Mesenchymal stem cell (in vitro differentiated cells and primary cell): ENCODE measurements around the gene CXCL6.
A peak's percentile ranks its signal among the peaks of the same experiment; 100 is the strongest.

Experiments
- DNase-seq: peaks from one replicate; pipeline ENCODE4 v3.0.0-alpha.2; 2013
- H2AFZ ChIP-seq: one replicate; pipeline ENCODE4 v1.6.1; 2013; ENCODE audit warnings: low read depth, mild to moderate bottlenecking, control low read depth, inconsistent platforms, low read length, moderate library complexity
- H2AK5ac ChIP-seq: 2 replicates; pipeline ENCODE4 v1.6.1; 2013; ENCODE audit warnings: low read length, moderate library complexity, mild to moderate bottlenecking, inconsistent platforms; ENCODE audit not compliant: severe bottlenecking
- H2BK120ac ChIP-seq: one replicate; pipeline ENCODE4 v1.6.1; 2013; ENCODE audit warnings: low read depth, mild to moderate bottlenecking, inconsistent platforms, low read length, moderate library complexity
- H2BK12ac ChIP-seq, 2 experiments: one replicate each; pipeline ENCODE4 v1.6.1; 2013; ENCODE audit warnings: inconsistent platforms in 2 of 2, low read length in 2 of 2, mild to moderate bottlenecking in 2 of 2, moderate library complexity in 2 of 2, control low read depth in 1 of 2
- H2BK15ac ChIP-seq: one replicate; pipeline ENCODE4 v1.6.1; 2013; ENCODE audit warnings: mild to moderate bottlenecking, low read depth, inconsistent platforms; ENCODE audit not compliant: poor library complexity, severe bottlenecking
- H2BK5ac ChIP-seq: 2 replicates; pipeline ENCODE4 v1.6.1; 2013; ENCODE audit warnings: low read depth, mild to moderate bottlenecking, low read length, control low read depth, inconsistent platforms; ENCODE audit not compliant: poor library complexity, severe bottlenecking
- H3K14ac ChIP-seq, 2 experiments: one replicate each; pipeline ENCODE4 v1.6.1; 2013; ENCODE audit warnings: inconsistent platforms in 2 of 2, low read length in 2 of 2, control low read depth in 1 of 2, mild to moderate bottlenecking in 1 of 2, moderate library complexity in 1 of 2
- H3K18ac ChIP-seq, 2 experiments: one replicate each; pipeline ENCODE4 v1.6.1; 2013; ENCODE audit warnings: inconsistent platforms in 2 of 2, low read length in 2 of 2, control low read depth in 1 of 2, low read depth in 1 of 2, mild to moderate bottlenecking in 1 of 2
- H3K23ac ChIP-seq, 2 experiments: one replicate each; pipeline ENCODE4 v1.6.1; 2013; ENCODE audit warnings: inconsistent platforms in 2 of 2, low read length in 2 of 2, mild to moderate bottlenecking in 2 of 2, moderate library complexity in 2 of 2, control low read depth in 1 of 2
- H3K27ac ChIP-seq: 2 replicates; pipeline ENCODE4 v1.5.1; 2013; ENCODE audit warnings: mild to moderate bottlenecking, moderate library complexity, low read length, control low read depth, inconsistent platforms; ENCODE audit not compliant: poor library complexity, severe bottlenecking
- H3K27me3 ChIP-seq, 2 experiments: 2 replicates each; pipeline versions ENCODE4 v1.6.1 to v1.7.0; 2013; ENCODE audit warnings: low read length in 2 of 2, mild to moderate bottlenecking in 2 of 2, moderate library complexity in 2 of 2, control low read depth in 1 of 2, inconsistent platforms in 1 of 2; ENCODE audit not compliant: control insufficient read depth in 1 of 2, insufficient read depth in 1 of 2
- H3K36me3 ChIP-seq, 2 experiments: 2 replicates each; pipeline versions ENCODE4 v1.6.1 to v1.7.0; 2013; ENCODE audit warnings: low read length in 2 of 2, control low read depth in 1 of 2, inconsistent platforms in 1 of 2, low read depth in 1 of 2, mild to moderate bottlenecking in 1 of 2; ENCODE audit not compliant: insufficient read depth in 2 of 2, control insufficient read depth in 1 of 2
- H3K4ac ChIP-seq, 2 experiments: one replicate each; pipeline ENCODE4 v1.6.1; 2013; ENCODE audit warnings: inconsistent platforms in 2 of 2, low read length in 2 of 2, mild to moderate bottlenecking in 2 of 2, moderate library complexity in 2 of 2, control low read depth in 1 of 2, low read depth in 1 of 2
- H3K4me1 ChIP-seq: 2 replicates; pipeline ENCODE4 v1.6.1; 2013; ENCODE audit warnings: low read depth, low read length, control low read depth; ENCODE audit not compliant: control insufficient read depth, insufficient read depth
- H3K4me2 ChIP-seq: 2 replicates; pipeline ENCODE4 v1.6.1; 2013; ENCODE audit warnings: low read length, mild to moderate bottlenecking, inconsistent platforms; ENCODE audit not compliant: poor library complexity, severe bottlenecking
- H3K4me3 ChIP-seq, 2 experiments: 2 replicates each; pipeline versions ENCODE4 v1.5.1 to v1.7.0; 2013; ENCODE audit warnings: low read length in 2 of 2, mild to moderate bottlenecking in 2 of 2, control low read depth in 1 of 2, low read depth in 1 of 2; ENCODE audit not compliant: insufficient read depth in 1 of 2
- H3K79me1 ChIP-seq: replicated peaks from 2 replicates; pipeline ENCODE4 v1.6.1; 2013; ENCODE audit warnings: mild to moderate bottlenecking, control low read depth, low read length, inconsistent platforms; ENCODE audit not compliant: poor library complexity, severe bottlenecking
- H3K9ac ChIP-seq: 2 replicates; pipeline ENCODE4 v1.7.0; 2013; ENCODE audit warnings: mild to moderate bottlenecking, low read length, moderate library complexity
- H3K9me3 ChIP-seq: 2 replicates; pipeline ENCODE4 v1.7.0; 2013; ENCODE audit warnings: mild to moderate bottlenecking, low read length; ENCODE audit not compliant: control insufficient read depth
- H4K8ac ChIP-seq: one replicate; pipeline ENCODE4 v1.6.1; 2013; ENCODE audit warnings: inconsistent platforms, mild to moderate bottlenecking, low read length, moderate library complexity
- H4K91ac ChIP-seq: one replicate; pipeline ENCODE4 v1.6.1; 2013; ENCODE audit warnings: mild to moderate bottlenecking, low read length, inconsistent platforms
- WGBS: methylation state at CpG from one replicate; pipeline ENCODE4 v1.1.7; 2013; ENCODE audit warnings: mixed read lengths; 5-methylcytosine and 5-hydroxymethylcytosine counted together

Gene CXCL6

DNA sequence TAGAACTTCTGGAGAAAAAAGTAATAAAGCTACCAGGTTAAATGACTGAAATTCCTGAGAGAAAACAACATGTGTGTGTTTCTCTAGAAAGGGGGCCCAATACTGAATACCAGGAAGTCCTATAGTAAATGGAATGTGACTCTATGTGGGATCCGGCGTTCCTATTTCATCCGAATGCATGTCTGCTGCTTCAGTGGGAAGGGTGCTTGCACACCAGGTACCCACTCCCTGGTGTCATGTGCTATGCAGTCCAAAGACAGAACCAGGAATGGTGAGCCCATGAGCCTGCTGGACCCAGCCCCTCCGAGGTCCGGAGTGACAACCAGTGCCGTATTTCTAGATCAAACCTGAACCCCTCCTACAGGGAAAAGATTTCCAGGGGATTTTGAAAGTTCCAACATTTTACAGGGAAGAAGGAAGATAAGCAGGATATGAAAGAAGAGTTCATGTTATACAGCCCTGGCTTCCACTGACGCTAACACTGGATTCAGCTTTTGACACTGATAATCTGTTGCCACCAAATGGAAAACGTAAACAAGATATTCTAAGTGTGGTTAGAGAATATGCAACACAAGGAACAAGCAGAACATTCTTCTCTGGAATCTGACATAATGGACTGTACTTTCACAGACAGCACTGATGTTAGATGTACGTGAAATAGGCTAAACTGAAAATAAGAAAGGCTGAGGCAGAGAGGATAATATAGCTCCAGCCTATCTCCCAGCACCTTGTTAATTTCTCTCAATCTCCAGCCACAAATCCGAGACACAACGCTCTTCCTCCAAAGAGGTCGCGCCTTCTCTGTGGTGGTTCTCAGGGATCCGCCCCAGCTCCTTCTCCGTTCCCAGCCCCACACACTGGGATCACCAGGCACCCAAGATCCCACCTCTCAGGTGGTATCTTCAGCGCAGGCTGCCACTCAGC lies 32.0 kb downstream of the CXCL6 start:
- DNase-seq, result peak; percentile 74
- Histone ChIP-seq H2BK15ac (peak overlapping the region; percentile 99), H3K79me1 (no peaks in the 10 kb centered on the region), H3K4me3 (peak overlapping the region; percentile 80 to 83), H2AK5ac (peak overlapping the region; percentile 15), H2BK12ac (peak overlapping the region; percentile 75 to 96), H3K4me2 (peak overlapping the region; percentile 74), H3K4me1 (peaks cover 5% of the 10 kb centered on the region), H3K23ac (peak overlapping the region in 1 of 2 experiments; percentile 64), H3K9me3 (no peaks in the 10 kb centered on the region), H3K36me3 (no peaks in the 10 kb centered on the region), H3K4ac (peak overlapping the region; percentile 87 to 90), H2AFZ (peak overlapping the region; percentile 58), H2BK5ac (peak overlapping the region; percentile 92), H3K27ac (peak overlapping the region; percentile 85), H2BK120ac (peak overlapping the region; percentile 92), H4K8ac (peak overlapping the region; percentile 81), H4K91ac (peak overlapping the region; percentile 80), H3K14ac (no peak overlapping the region), H3K18ac (peak overlapping the region; percentile 94 to 99), H3K27me3 (no peaks in the 10 kb centered on the region), H3K9ac (peak overlapping the region; percentile 80)
- WGBS, result 29% methylated on average over 12 of the region's 16 CpGs

DNA sequence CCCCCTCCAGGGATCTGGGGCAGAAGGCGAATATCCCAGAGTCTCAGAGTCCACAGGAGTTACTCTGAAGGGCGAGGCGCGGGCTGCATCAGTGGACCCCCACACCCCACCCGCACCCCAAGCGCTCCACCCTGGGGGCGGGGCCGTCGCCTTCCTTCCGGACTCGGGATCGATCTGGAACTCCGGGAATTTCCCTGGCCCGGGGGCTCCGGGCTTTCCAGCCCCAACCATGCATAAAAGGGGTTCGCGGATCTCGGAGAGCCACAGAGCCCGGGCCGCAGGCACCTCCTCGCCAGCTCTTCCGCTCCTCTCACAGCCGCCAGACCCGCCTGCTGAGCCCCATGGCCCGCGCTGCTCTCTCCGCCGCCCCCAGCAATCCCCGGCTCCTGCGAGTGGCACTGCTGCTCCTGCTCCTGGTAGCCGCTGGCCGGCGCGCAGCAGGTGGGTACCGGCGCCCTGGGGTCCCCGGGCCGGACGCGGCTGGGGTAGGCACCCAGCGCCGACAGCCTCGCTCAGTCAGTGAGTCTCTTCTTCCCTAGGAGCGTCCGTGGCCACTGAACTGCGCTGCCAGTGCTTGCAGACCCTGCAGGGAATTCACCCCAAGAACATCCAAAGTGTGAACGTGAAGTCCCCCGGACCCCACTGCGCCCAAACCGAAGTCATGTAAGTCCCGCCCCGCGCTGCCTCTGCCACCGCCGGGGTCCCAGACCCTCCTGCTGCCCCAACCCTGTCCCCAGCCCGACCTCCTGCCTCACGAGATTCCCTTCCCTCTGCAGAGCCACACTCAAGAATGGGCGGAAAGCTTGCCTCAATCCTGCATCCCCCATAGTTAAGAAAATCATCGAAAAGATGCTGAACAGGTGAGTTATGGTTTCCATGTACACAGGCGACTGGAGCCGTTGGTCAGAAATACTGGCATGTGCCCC lies 32.9 kb downstream of the CXCL6 start, which contains the start of gene CXCL1:
TSS of gene CXCL1 (plus strand) at position 264 of the 926 bp plus-strand sequence. CDS start at position 342, 78 bp downstream.
- peak within 1 kb of the TSS; percentile 80 to 83 for H3K4me3 ChIP-seq
- peak within 1 kb of the TSS; percentile 41 for H2AK5ac ChIP-seq
- peak within 1 kb of the TSS; percentile 99 for H2BK15ac ChIP-seq
- no peaks in the 10 kb centered on the region for H3K9me3 ChIP-seq
- H3K4ac ChIP-seq, result peak within 1 kb of the TSS; percentile 87 to 92
- peaks cover 5% of the 10 kb centered on the region for H3K4me1 ChIP-seq
- no peaks in the 10 kb centered on the region for H3K79me1 ChIP-seq
- no peaks in the 10 kb centered on the region for H3K27me3 ChIP-seq
- peak within 1 kb of the TSS; percentile 74 for H3K4me2 ChIP-seq
- H3K23ac ChIP-seq, result peak within 1 kb of the TSS; percentile 3 to 91
- no peaks in the 10 kb centered on the region for H3K36me3 ChIP-seq
- H3K18ac ChIP-seq, result peak within 1 kb of the TSS; percentile 94 to 99
- H3K27ac ChIP-seq, result peak within 1 kb of the TSS; percentile 85
- H2AFZ ChIP-seq, result peak within 1 kb of the TSS; percentile 58
- peak within 1 kb of the TSS; percentile 92 for H2BK120ac ChIP-seq
- H4K8ac ChIP-seq, result peak within 1 kb of the TSS; percentile 96
- H3K14ac ChIP-seq, result peak within 1 kb of the TSS in 1 of 2 experiments; percentile 45
- peak within 1 kb of the TSS; percentile 80 for H3K9ac ChIP-seq
- H2BK5ac ChIP-seq, result peak within 1 kb of the TSS; percentile 92
- peak within 1 kb of the TSS; percentile 98 for H4K91ac ChIP-seq
- DNase-seq, result peak; percentile 81
- WGBS, result 7% methylated on average over 60 of the region's 61 CpGs
- H2BK12ac ChIP-seq, result peak within 1 kb of the TSS; percentile 75 to 96

DNA sequence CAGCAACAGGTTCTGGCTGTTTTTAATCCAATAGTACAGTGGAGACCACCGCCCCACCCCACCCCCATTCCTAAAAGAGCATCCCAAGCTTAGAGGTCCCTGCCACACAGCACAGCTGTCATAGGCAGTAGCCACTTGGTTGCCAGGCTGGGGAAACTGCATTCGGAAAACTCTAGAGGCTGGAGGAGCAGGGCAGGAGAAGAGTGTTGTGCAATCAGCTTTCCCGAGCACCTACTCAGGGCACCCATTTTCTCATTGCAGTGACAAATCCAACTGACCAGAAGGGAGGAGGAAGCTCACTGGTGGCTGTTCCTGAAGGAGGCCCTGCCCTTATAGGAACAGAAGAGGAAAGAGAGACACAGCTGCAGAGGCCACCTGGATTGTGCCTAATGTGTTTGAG lies 33.8 kb downstream of the CXCL6 start:
- Histone ChIP-seq H2AFZ (no peak overlapping the region), H3K4ac (peak overlapping the region; percentile 15 to 60), H4K8ac (peak overlapping the region; percentile 59), H3K9ac (peak overlapping the region; percentile 80), H3K27ac (peak overlapping the region; percentile 85), H3K36me3 (no peaks in the 10 kb centered on the region), H2BK12ac (peak overlapping the region; percentile 1 to 49), H3K18ac (peak overlapping the region; percentile 37 to 61), H3K9me3 (no peaks in the 10 kb centered on the region), H4K91ac (peak overlapping the region; percentile 25), H3K23ac (peak overlapping the region in 1 of 2 experiments; percentile 3), H3K14ac (no peak overlapping the region), H3K27me3 (no peaks in the 10 kb centered on the region), H3K4me2 (peak overlapping the region; percentile 74), H2BK5ac (no peak overlapping the region), H3K79me1 (no peaks in the 10 kb centered on the region), H2BK120ac (no peak overlapping the region), H3K4me3 (peak overlapping the region; percentile 62 to 80), H2BK15ac (no peak overlapping the region), H3K4me1 (peaks cover 5% of the 10 kb centered on the region), H2AK5ac (no peak overlapping the region)
- 76% methylated on average over 2 of the region's 3 CpGs for WGBS
- peak; percentile 70 for DNase-seq
